ENCODE measurements around the gene BRPF1. TPM values are rescaled to one million over a fixed set of nuclear protein-coding genes. Genes with fewer than 3 reads are reported as not detected.

Gene BRPF1
- total and polyA plus RNA-seq, 2 experiments from 2014 or later = 8.0 to 24.7 TPM

DNA sequence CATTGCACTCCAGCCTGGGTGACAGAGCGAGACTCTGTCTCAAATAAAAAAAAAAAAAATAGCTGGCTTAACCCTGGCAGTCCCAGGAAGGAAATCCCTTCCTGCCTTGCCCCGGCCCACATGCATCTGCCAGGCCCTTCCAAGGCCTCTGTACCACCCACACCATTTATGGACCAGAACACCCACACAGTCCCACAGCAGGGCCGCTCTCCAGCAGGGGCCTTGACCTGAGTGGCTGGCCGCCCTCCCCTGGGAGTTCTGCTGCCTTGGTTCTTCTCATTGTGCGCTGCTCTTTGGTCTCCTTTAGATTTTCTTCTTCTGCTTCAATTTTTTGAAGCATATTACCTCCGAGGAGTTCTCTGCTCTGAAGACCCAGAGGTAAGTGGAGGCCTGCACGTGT lies 44.0 kb upstream of the BRPF1 start (continued):
- TF ChIP-seq ZNF462 (CRISPR knock-in tag; IDR thresholded peaks at IDR 0.05) (no peak), EZH2phosphoT487 (IDR thresholded peaks at IDR 0.05; ENCODE audit: unreplicated experiment) (no peak), NANOG (IDR thresholded peaks at IDR 0.05; ENCODE audit: borderline replicate concordance) (no peak)

DNA sequence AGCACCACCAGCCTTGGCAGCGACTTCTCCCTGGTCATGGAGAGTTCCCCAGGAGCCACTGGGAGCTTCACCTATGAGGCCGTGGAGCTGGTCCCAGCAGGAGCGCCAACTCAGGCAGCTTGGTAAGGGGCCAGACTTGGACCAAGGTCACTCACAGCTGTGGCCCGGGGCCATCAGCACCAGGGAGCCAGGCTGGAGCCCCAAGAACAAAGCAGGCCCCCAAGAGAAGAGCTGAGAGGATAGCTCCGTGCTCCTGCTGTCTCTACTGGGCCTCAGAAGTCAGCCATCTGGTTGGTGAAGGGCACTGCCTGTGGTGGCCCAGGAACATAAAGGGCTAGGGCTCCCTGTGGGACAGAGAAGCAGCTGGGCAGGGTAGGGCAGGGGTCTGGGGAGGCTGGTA lies 42.6 kb upstream of the BRPF1 start:
- DNase-seq (ENCODE audit: low spot score) (no peak), ATAC-seq (no peak)
- Mint-ChIP-seq H3K9me3 (no peaks in the 10 kb centered on the region; the same call in 2 of the 3 replicates), H3K4me3 (no peak overlapping the region), H3K27me3 (ENCODE audit: insufficient read depth, low read depth, poor library complexity) (no peaks in the 10 kb centered on the region), H3K4me1 (no peaks in the 10 kb centered on the region; the same call in 2 of the 3 replicates), H3K27ac (no peak overlapping the region), H3K36me3 (ENCODE audit: low read depth) (peaks cover 44% of the 10 kb centered on the region)
- Histone ChIP-seq H3K27me3 (ENCODE audit: insufficient read depth) (no peaks in the 10 kb centered on the region), H4K20me1 (replicated peaks; ENCODE audit: insufficient read depth) (no peaks in the 10 kb centered on the region), H3F3A (replicated peaks; ENCODE audit: low read depth) (no peaks in the 10 kb centered on the region), H3K27ac (ENCODE audit: low read depth) (no peak overlapping the region), H3K4me3 (no peak overlapping the region), H2AFZ (no peak overlapping the region), H3K4me2 (no peak overlapping the region), H3K36me3 (ENCODE audit: insufficient read depth) (peaks cover 11% of the 10 kb centered on the region), H3K9me2 (ENCODE audit: insufficient read depth) (no peaks in the 10 kb centered on the region), H3K79me2 (replicated peaks; ENCODE audit: insufficient read depth) (no peaks in the 10 kb centered on the region), H3K4me1 (ENCODE audit: insufficient read depth) (no peaks in the 10 kb centered on the region)
- TF ChIP-seq ZNF331 (CRISPR knock-in tag; IDR thresholded peaks at IDR 0.05; ENCODE audit: low read depth) (no peak), REST (IDR thresholded peaks at IDR 0.05; ENCODE audit: unreplicated experiment) (no peak), CTCF (conservative IDR thresholded peaks at IDR 0.05; ENCODE audit: low read depth in 2 of 2) (no peak), EZH2 (IDR thresholded peaks at IDR 0.05; ENCODE audit: low read depth, unreplicated experiment) (no peak), ZNF114 (CRISPR knock-in tag; IDR thresholded peaks at IDR 0.05) (no peak), CREB1 (CRISPR knock-in tag; IDR thresholded peaks at IDR 0.05; ENCODE audit: low read depth) (no peak)
